Measurements from ENCODE around the gene TXNDC17.
"Not testable (repeated sequence)": the region's sequence is repeated elsewhere in the genome, so short reads cannot be mapped to it uniquely, and the experiment has no call there.

The TXNDC17 gene

DNA sequence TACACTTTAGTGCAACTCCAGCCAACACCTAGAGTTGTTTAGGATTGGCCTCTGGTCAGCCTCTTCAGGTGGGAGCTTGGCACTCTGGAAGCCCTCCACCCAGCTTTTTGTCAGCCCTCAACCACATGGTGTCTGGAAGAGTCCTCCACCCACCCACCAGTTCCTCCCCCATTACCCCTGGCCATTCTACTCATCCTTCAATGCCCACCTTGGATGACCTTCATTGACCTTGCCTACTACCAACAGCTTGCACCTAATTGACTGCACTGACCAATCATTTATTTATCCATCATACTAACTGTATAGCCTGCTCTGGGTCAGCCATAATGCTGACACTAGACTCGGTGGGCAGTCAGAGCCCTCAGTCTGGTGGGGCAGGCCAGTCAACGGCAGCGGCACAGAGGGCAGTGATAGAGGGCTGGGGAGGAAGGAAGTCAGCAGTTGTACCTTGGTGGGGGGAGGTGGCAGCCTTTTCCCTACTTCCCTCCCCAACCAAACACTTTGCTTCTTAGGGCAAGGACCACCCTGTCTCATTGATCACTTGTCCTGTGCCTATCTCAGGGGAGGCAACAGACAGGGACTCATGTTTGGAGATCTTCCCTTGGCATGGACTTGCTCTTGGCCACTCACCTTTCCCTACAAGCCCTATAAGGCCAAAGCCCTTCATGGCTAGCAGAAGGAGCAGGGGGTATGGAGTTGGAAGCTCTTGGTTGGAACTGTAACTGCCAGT is 43.0 kb downstream of the TXNDC17 start:
- no peak for DNase-seq (ENCODE audit: low read depth)

DNA sequence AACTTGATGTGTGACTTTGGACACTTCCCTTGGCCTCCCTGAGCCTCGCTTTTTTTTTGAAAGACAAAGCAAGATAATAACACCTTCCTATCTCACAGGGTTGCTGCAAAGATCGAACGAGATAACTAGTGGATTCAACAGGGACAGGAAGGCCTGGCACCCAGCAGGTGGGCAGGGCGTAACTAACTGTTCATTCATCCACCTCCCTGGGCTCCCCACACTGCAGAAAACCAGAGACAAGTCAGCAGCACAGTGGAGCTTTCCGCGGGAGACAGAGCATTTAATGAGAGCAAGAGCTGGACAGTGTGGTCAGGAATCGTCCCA is 43.6 kb downstream of the TXNDC17 start:
- no peak for DNase-seq (ENCODE audit: low read depth)

DNA sequence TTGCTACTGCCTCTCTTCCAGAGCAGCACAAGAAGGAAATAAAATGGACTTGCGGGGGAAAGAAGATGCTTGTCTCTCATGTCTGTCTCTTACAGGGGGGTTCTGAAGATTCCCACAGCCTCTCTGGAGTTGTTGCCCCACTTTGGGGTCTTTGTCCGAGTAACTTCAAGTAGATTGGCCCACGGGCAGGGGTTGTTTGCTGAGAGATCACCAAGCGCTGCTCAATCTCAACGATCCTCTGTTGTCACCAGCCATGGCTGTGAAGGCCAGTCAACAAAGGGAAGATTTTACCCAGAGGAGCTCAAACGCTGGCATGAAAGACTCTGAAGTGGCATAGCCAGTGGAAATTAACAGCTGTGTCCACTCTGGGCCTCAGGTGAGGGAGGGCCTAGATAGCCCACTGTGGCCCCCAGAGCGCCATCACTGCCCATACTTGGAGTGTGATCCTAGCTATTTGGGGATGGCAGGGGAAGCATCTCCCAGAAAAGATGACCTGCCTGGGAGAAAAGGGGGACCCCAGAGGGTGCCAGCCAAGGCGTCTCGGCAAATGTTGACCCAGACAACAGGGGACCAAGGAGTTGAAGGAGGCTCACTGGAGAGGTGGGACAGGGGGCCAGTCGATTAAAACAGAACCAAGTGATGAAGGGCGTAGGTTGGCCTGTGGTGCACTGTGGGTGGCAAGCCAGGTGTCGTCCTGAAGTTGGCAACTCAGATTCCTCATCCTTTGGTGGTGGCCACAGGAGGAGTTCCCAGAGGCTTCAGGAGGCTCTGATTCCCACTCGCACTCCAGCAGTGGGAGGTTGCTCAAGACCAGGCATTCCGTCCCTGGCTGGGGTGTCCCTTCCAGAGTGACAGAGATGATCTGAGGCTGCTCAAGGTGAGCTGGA is 44.3 kb downstream of the TXNDC17 start:
- no peak for DNase-seq (ENCODE audit: low read depth)

DNA sequence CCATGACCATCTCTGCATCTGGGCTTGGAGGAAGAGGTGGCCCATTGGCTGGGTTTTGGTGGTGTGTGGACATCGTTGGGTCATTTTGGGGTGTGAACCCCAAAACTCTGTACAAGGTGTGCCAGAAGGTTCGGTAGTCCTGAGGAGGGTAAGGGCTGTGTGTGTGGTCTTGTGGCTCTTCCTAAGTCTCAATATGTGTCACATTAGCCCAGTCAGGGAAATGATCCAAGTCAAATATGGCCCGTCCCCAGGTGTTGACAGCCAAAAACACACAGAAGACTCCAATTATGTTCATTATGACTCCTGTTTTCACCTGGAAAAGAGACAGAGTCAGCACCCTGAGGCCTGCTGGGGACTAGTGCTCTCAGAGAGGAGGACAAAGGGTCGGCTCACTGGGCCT is 45.2 kb downstream of the TXNDC17 start:
- no peak for DNase-seq (ENCODE audit: low read depth)

DNA sequence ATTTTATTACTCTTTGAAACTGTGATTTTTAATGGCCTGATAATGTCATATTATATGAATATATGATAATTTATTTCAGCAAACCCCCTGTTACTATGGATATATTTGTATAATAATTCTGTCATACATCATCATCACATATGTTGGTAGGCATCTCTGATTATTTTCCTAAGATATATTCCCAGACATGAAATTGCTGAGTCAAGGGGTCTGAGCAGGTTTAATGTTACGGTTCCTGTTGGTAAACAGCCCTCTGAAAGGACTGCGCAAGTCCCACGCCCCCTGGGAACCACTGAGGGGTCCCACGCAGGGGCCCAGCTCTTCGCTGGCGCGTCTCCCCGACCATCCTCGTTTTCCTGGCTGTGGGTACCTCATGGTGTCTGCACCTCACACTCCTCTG is 48.1 kb downstream of the TXNDC17 start:
- DNase-seq (ENCODE audit: low read depth), result no peak

DNA sequence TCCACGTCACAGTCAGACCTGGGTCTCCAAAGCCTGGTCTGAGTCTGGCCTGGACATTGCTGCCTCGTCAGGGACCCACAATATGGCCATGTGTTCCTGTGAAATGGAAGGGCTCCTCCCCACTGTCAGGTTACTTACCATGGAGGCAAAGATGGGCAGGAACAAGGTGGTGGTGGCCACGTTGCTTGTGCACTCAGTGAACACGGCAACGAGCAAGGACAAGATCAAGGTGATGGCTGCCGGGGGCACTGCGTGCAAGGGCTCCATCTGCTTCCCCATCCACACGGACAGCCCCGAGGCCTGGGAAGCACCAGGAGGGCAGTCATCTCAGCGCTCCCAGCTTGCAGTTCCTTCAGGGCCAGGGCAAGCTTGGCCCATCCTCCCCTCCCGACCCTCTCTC is 49.8 kb downstream of the TXNDC17 start:
- no peak for DNase-seq (ENCODE audit: low read depth)

DNA sequence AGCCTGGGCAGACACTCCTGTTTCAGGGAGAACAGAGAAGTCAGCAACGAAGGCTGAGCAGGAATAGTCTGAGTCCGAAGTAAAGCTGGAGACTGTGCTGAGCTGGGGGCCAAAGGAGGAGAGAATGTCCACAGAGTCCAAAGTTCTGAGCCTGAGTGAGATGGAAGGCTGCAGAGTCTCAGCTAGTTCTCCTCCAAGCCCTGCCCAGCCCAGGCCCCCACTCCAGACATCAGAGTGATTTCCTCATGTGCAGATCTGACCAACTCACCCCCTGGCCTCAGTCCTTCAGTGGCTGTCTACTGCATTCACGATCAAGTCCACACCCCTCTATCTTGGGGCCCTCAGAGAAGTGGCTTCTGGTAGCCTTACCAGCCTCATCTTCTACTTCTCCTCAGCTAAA is 50.7 kb downstream of the TXNDC17 start:
- no peak for DNase-seq (ENCODE audit: low read depth)

DNA sequence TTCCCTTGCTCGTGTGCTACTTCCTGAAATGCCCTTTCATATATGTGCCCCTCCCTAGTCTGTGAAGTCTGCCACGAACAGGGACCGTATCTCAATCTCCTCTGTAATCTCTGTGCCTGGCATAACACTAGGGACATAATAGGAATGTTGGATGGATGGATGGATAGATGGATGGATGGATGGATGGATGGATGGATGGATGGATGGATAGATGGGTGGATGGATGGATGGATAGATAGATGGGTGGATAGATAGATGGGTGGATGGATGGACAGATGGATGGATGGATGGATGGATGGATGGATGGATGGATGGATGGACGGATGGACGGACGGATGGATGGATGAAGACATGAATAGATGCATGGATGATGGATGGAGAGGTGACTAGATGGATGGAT is 51.1 kb downstream of the TXNDC17 start:
- not testable (repeated sequence) for DNase-seq (ENCODE audit: low read depth)

All from stimulated activated CD4-positive, alpha-beta T cell treated with anti-CD3 and anti-CD28 coated beads, Interleukin-2, amount 100 ng/mL, for 4 hours (primary cell).